ENCODE results near the gene FGGY.

DNA sequence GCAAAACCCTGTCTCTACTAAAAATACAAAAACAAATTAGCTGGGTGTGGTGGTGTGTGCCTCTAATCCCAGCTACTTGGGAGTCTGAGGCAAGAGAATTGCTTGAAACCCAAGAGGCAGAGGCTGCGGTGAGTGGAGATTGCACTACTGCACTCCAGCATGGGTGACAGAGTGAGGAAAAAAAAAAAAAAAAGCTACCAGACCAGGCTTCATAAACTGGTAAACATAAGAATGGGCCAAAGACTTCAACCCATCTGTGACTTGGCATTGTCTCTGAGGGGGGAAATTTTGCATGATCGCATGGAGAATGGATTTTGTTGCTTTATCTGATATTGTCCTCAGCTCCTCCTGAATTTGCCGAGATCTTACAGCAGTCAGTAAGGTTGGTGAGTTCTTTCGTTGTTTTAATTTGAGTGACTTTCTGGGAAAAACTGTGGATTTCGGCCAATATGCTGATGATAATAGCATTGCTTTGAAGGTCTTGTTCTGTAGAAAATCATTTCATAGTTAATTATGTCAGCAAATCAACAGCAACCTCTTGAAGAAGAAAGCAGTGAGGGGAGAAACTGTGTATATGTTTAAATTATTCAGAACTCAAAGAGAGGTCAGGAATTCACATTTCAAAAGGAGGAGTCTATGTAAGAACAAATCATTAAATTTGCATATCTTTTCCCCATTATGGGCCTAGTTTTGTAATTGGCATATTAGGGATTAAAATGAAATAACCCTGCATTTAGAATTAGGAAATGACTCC is 13.1 kb downstream of the FGGY start:
- TF ChIP-seq, protein P1, sequence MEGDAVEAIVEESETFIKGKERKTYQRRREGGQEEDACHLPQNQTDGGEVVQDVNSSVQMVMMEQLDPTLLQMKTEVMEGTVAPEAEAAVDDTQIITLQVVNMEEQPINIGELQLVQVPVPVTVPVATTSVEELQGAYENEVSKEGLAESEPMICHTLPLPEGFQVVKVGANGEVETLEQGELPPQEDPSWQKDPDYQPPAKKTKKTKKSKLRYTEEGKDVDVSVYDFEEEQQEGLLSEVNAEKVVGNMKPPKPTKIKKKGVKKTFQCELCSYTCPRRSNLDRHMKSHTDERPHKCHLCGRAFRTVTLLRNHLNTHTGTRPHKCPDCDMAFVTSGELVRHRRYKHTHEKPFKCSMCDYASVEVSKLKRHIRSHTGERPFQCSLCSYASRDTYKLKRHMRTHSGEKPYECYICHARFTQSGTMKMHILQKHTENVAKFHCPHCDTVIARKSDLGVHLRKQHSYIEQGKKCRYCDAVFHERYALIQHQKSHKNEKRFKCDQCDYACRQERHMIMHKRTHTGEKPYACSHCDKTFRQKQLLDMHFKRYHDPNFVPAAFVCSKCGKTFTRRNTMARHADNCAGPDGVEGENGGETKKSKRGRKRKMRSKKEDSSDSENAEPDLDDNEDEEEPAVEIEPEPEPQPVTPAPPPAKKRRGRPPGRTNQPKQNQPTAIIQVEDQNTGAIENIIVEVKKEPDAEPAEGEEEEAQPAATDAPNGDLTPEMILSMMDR (tag by site-specific recombination; IDR thresholded peaks at IDR 0.05), result no peak
- TF ChIP-seq ZNF670 (tag by site-specific recombination; IDR thresholded peaks at IDR 0.05; ENCODE audit: low read depth) (no peak), MZF1 (tag by site-specific recombination; IDR thresholded peaks at IDR 0.05; ENCODE audit: borderline replicate concordance) (no peak), SETDB1 (IDR thresholded peaks at IDR 0.05; ENCODE audit: insufficient read length, low read length) (no peak), ZNF473 (tag by site-specific recombination; IDR thresholded peaks at IDR 0.05) (no peak), ZNF548 (tag by site-specific recombination; IDR thresholded peaks at IDR 0.05) (no peak)
- TF ChIP-seq, protein P2, sequence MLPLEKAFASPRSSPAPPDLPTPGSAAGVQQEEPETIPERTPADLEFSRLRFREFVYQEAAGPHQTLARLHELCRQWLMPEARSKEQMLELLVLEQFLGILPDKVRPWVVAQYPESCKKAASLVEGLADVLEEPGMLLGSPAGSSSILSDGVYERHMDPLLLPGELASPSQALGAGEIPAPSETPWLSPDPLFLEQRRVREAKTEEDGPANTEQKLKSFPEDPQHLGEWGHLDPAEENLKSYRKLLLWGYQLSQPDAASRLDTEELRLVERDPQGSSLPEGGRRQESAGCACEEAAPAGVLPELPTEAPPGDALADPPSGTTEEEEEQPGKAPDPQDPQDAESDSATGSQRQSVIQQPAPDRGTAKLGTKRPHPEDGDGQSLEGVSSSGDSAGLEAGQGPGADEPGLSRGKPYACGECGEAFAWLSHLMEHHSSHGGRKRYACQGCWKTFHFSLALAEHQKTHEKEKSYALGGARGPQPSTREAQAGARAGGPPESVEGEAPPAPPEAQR (tag by site-specific recombination; IDR thresholded peaks at IDR 0.05), result no peak
- TF ChIP-seq, protein P3, sequence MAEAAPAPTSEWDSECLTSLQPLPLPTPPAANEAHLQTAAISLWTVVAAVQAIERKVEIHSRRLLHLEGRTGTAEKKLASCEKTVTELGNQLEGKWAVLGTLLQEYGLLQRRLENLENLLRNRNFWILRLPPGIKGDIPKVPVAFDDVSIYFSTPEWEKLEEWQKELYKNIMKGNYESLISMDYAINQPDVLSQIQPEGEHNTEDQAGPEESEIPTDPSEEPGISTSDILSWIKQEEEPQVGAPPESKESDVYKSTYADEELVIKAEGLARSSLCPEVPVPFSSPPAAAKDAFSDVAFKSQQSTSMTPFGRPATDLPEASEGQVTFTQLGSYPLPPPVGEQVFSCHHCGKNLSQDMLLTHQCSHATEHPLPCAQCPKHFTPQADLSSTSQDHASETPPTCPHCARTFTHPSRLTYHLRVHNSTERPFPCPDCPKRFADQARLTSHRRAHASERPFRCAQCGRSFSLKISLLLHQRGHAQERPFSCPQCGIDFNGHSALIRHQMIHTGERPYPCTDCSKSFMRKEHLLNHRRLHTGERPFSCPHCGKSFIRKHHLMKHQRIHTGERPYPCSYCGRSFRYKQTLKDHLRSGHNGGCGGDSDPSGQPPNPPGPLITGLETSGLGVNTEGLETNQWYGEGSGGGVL (tag by site-specific recombination; IDR thresholded peaks at IDR 0.05), result no peak

Data from HEK293 (cell line).